Endothelial cell of umbilical vein (primary cell): ENCODE results near the gene MAP3K4. TPM values are rescaled to one million over a fixed set of nuclear protein-coding genes. Genes with fewer than 3 reads are reported as not detected.

ENCODE experiments used
- BruUV-seq: library from RNA; stranded (reverse); fragments of 400-500 nt; replicated peaks from 2 replicates; lab custom pipeline; 2021; lab: Mats Ljungman, UMichigan
- CTCF ChIA-PET: fragments of 300-600, 350-600 bp; sonication (Branson Sonifier 250); formaldehyde crosslinking; loops from one replicate; lab custom pipeline; 2021; ENCODE audit warnings: antibody characterized with exemption, inconsistent platforms; lab: Charles Lee
- POLR2A ChIA-PET: fragments of 300-600, 350-600 bp; sonication (Branson Sonifier 250); formaldehyde crosslinking; loops from one replicate; lab custom pipeline; 2021; ENCODE audit warnings: antibody characterized with exemption, inconsistent platforms; lab: Charles Lee
- DNase-seq: peaks from one replicate; pipeline ENCODE4 v3.0.0-alpha.2; 2011; ENCODE audit warnings: low read depth, low spot score
- FAIRE-seq: peaks from 2 replicates; lab custom pipeline; 2011; peaks lifted over from hg19 to GRCh38; lab: Jason Lieb, UNC
- H2AFZ ChIP-seq: 2 replicates; pipeline ENCODE4 v1.6.0; 2012; ENCODE audit warnings: low read depth, low read length, control low read depth, inconsistent platforms
- H3K27ac ChIP-seq: 2 replicates; pipeline ENCODE4 v1.5.1; 2011; ENCODE audit warnings: low read depth, mild to moderate bottlenecking, control low read depth, low read length, moderate library complexity; ENCODE audit not compliant: insufficient read depth
- H3K27me3 ChIP-seq, 2 experiments: 2 replicates each; pipeline versions ENCODE4 v1.6.0 to v1.6.1; 2011; ENCODE audit warnings: low read length in 2 of 2, mixed read lengths in 1 of 2; ENCODE audit not compliant: control insufficient read depth in 2 of 2, insufficient read depth in 2 of 2
- H3K36me3 ChIP-seq, 2 experiments: 2 replicates in 1 of 2; 3 replicates in 1 of 2; pipeline ENCODE4 v1.5.1; 2011; ENCODE audit warnings: low read length in 2 of 2, mild to moderate bottlenecking in 1 of 2, moderate library complexity in 1 of 2; ENCODE audit not compliant: control insufficient read depth in 2 of 2, insufficient read depth in 2 of 2; ENCODE audit errors: extremely low read depth in 1 of 2
- H3K4me1 ChIP-seq: 3 replicates; pipeline ENCODE4 v1.5.1; 2011; ENCODE audit warnings: mild to moderate bottlenecking, low read length; ENCODE audit not compliant: control insufficient read depth, insufficient read depth; ENCODE audit errors: extremely low read depth
- H3K4me2 ChIP-seq: 2 replicates; pipeline ENCODE4 v1.6.1; 2011; ENCODE audit warnings: low read length, control low read depth, mixed read lengths; ENCODE audit not compliant: insufficient read depth
- H3K4me3 ChIP-seq, 3 experiments: fragments of 200-600 bp in 1 of 3; sonication (generic), shearing (Covaris generic) in 1 of 3; replicated peaks in 1 of 3; 2 replicates each; pipeline ENCODE4 v1.5.1; 2011 to 2016; ENCODE audit warnings: control low read depth in 3 of 3, low read length in 3 of 3, mild to moderate bottlenecking in 2 of 3, inconsistent platforms in 1 of 3, low read depth in 1 of 3, moderate library complexity in 1 of 3; ENCODE audit not compliant: insufficient read depth in 1 of 3
- H3K79me2 ChIP-seq: 2 replicates; pipeline ENCODE4 v1.6.0; 2012; ENCODE audit warnings: low read length, inconsistent platforms; ENCODE audit not compliant: control insufficient read depth, insufficient read depth
- H3K9ac ChIP-seq: replicated peaks from 2 replicates; pipeline ENCODE3; 2011; ENCODE audit warnings: low read length, control low read depth; ENCODE audit not compliant: insufficient read depth; ENCODE audit errors: extremely low read depth
- H3K9me1 ChIP-seq: replicated peaks from 3 replicates; pipeline ENCODE4 v1.6.0; 2011; ENCODE audit warnings: mild to moderate bottlenecking, low read length; ENCODE audit not compliant: control insufficient read depth, insufficient read depth; ENCODE audit errors: extremely low read depth
- H3K9me3 ChIP-seq: replicated peaks from 2 replicates; pipeline ENCODE4 v1.5.1; 2012; ENCODE audit warnings: low read length, inconsistent platforms; ENCODE audit not compliant: control insufficient read depth, insufficient read depth
- H4K20me1 ChIP-seq: replicated peaks from 2 replicates; pipeline ENCODE3; 2011; ENCODE audit warnings: mild to moderate bottlenecking, low read length; ENCODE audit not compliant: control insufficient read depth, insufficient read depth; ENCODE audit errors: extremely low read depth
- EZH2 ChIP-seq: IDR thresholded peaks from 2 replicates; pipeline ENCODE4 v1.6.1; 2012; ENCODE audit warnings: borderline replicate concordance, low read depth, mild to moderate bottlenecking, moderate library complexity, low read length, inconsistent platforms; ENCODE audit not compliant: severe bottlenecking
- FOS ChIP-seq: IDR thresholded peaks from 2 replicates; pipeline ENCODE4 v1.6.1; 2011; ENCODE audit warnings: mild to moderate bottlenecking, low read length, moderate library complexity, borderline replicate concordance; ENCODE audit not compliant: insufficient read depth
- GATA2 ChIP-seq: IDR thresholded peaks from 2 replicates; pipeline ENCODE4 v1.7.0; 2011; ENCODE audit warnings: low read depth, mild to moderate bottlenecking, moderate library complexity, mixed read lengths, low read length; ENCODE audit not compliant: insufficient read length, insufficient read depth
- JUN ChIP-seq: IDR thresholded peaks from 2 replicates; pipeline ENCODE4 v1.6.1; 2011; ENCODE audit warnings: borderline replicate concordance, low read depth; ENCODE audit not compliant: insufficient read length, insufficient read depth
- MAX ChIP-seq: IDR thresholded peaks from 2 replicates; pipeline ENCODE4 v1.6.1; 2011; ENCODE audit not compliant: insufficient read depth, insufficient read length
- MYC ChIP-seq: IDR thresholded peaks from one replicate; pipeline ENCODE4 v1.6.1; 2011; ENCODE audit warnings: mild to moderate bottlenecking, low read depth, low read length
- POLR2A ChIP-seq: IDR thresholded peaks from 2 replicates; pipeline ENCODE4 v1.6.1; 2012; ENCODE audit warnings: low read depth, mild to moderate bottlenecking, control low read depth, low read length
- POLR2AphosphoS5 ChIP-seq: IDR thresholded peaks from 2 replicates; pipeline ENCODE4 v1.6.1; 2012; ENCODE audit warnings: low read depth, mild to moderate bottlenecking, control low read depth, low read length, moderate library complexity; ENCODE audit not compliant: insufficient read depth
- dilution Hi-C: fragments of 300-500 bp; cut with MboI; formaldehyde crosslinking; loops from one replicate; pipeline ENCODE4 v1.15.0; 2019; ENCODE audit warnings: low sequenced_read_pairs; ENCODE audit not compliant: extremely low pct_ligation_motif_present
- intact Hi-C: fragments of 100-400 bp; cut with micrococcal nuclease; formaldehyde crosslinking; loops from one replicate; pipeline ENCODE4 v1.10.0; 2022
- polyA plus RNA-seq, 4 experiments: library from polyadenylated mRNA; depleted of rRNA in 3 of 4; stranded (reverse) in 3 of 4; unstranded in 1 of 4; fragments of >200 nt; gene quantifications; 2 replicates each; pipeline versions ENCODE4 v1.2.1 to v1.2.3, GENCODE V29; 2011 to 2012; ENCODE audit warnings: missing spikeins in 1 of 4
- total RNA-seq: library from RNA; stranded (reverse); gene quantifications from 2 replicates; pipeline ENCODE4 v1.2.3, GENCODE V29; 2021
- TF ChIP-seq, protein P1 (sequence below), 2 donors: IDR thresholded peaks; 1 replicate in 1 of 2; 2 replicates in 1 of 2; pipeline ENCODE4 v1.5.1; 2011; ENCODE audit warnings: low read length in 2 of 2, mild to moderate bottlenecking in 2 of 2, moderate library complexity in 2 of 2, control low read depth in 1 of 2, inconsistent platforms in 1 of 2, low read depth in 1 of 2; ENCODE audit not compliant: insufficient read depth in 1 of 2; ENCODE audit errors: extremely low read depth in 1 of 2

MAP3K4 gene
- total and polyA plus RNA-seq, 2 donors (not counting 3 experiments of a cell fraction or from before 2014, with no cell fraction given), result 10.8 to 42.3 TPM

DNA sequence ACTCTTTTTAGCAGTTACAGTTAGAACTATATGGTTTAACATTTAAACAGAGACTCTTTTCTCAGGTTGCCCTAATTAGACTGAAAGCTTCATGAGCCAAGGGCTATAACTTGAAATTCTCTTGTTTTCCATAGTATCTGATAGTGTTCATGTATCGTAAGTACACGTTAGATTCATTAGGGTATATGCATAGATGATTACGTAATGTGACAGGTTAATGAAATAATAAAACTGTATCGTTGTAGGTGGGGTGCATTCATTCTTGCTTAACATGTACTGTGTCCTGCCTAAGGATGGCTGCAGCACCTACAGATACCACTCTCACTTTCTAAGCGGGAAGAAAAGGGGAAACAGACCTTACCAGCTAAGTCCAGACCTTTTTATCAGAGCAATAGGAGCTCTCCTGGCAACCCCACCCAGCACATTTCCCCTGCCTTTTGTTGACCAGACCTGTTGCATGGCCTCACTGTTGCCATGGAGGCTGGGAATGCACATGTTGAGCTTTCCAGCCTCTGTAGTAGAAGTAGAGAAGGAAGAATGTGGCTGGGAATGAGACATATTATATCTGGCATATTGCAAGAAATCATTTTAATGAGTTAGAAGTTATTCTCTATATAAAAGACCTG, 83.0 kb downstream of the MAP3K4 start:
- peaks cover 0 to 5% of the 10 kb centered on the region in 2 experiments for H3K36me3 ChIP-seq
- TF ChIP-seq GATA2 (no peak), EZH2 (no peak)
- TF ChIP-seq, protein P1, sequence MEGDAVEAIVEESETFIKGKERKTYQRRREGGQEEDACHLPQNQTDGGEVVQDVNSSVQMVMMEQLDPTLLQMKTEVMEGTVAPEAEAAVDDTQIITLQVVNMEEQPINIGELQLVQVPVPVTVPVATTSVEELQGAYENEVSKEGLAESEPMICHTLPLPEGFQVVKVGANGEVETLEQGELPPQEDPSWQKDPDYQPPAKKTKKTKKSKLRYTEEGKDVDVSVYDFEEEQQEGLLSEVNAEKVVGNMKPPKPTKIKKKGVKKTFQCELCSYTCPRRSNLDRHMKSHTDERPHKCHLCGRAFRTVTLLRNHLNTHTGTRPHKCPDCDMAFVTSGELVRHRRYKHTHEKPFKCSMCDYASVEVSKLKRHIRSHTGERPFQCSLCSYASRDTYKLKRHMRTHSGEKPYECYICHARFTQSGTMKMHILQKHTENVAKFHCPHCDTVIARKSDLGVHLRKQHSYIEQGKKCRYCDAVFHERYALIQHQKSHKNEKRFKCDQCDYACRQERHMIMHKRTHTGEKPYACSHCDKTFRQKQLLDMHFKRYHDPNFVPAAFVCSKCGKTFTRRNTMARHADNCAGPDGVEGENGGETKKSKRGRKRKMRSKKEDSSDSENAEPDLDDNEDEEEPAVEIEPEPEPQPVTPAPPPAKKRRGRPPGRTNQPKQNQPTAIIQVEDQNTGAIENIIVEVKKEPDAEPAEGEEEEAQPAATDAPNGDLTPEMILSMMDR (IDR thresholded peaks at IDR 0.05; ENCODE audit: extremely low read depth in 1 of 2, insufficient read depth in 1 of 2, low read depth in 1 of 2, low read length in 2 of 2), result no peak
- FAIRE-seq, result no peak
- ChIA-PET CTCF (interaction anchor here (0.9 kb wide), 1 partner anchor 296 kb away, joined by 3 read pairs; no protein-coding TSS in a partner anchor), POLR2A (no interaction called here)
- no peaks in the 10 kb centered on the region for H3K79me2 ChIP-seq
- H3K4me1 ChIP-seq, result no peaks in the 10 kb centered on the region
- no peaks in the 10 kb centered on the region for H3K9me1 ChIP-seq
- H3K4me2 ChIP-seq, result no peak overlapping the region
- no peaks in the 10 kb centered on the region for H3K27me3 ChIP-seq
- no peak overlapping the region for H3K4me3 ChIP-seq
- intact Hi-C loops, result no loop called here
- no peak overlapping the region for H3K27ac ChIP-seq
- no peaks in the 10 kb centered on the region for H3K9me3 ChIP-seq
- DNase-seq, result no peak
- BruUV-seq, result no TSS peak
- H4K20me1 ChIP-seq, result no peaks in the 10 kb centered on the region
- H3K9ac ChIP-seq, result no peak overlapping the region
- H2AFZ ChIP-seq, result no peak overlapping the region
- dilution Hi-C loops, result no loop called here

- no peak overlapping the region for H3K9ac ChIP-seq
- no peaks in the 10 kb centered on the region for H3K79me2 ChIP-seq
- dilution Hi-C loops (no loop called here), intact Hi-C loops (no loop called here)
- DNase-seq (no peak), FAIRE-seq (no peak)
- POLR2A ChIA-PET, result no interaction called here
- no peak overlapping the region for H2AFZ ChIP-seq
- no peaks in the 10 kb centered on the region for H3K9me3 ChIP-seq
- H3K36me3 ChIP-seq, result peaks cover 0 to 5% of the 10 kb centered on the region in 2 experiments
- H4K20me1 ChIP-seq, result no peaks in the 10 kb centered on the region
- no peaks in the 10 kb centered on the region for H3K4me1 ChIP-seq
- no peaks in the 10 kb centered on the region for H3K9me1 ChIP-seq
- H3K4me2 ChIP-seq, result no peak overlapping the region
- no TSS peak for BruUV-seq
- no peak overlapping the region for H3K27ac ChIP-seq
- no peak overlapping the region for H3K4me3 ChIP-seq
- H3K27me3 ChIP-seq, result no peaks in the 10 kb centered on the region
- TF ChIP-seq JUN, result no peak
- TF ChIP-seq, protein P1 (IDR thresholded peaks at IDR 0.05; ENCODE audit: extremely low read depth in 1 of 2, insufficient read depth in 1 of 2, low read depth in 1 of 2, low read length in 2 of 2), result no peak
- no peak for TF ChIP-seq POLR2A
- no peak for TF ChIP-seq EZH2
- no peak for TF ChIP-seq FOS
- no peak for TF ChIP-seq MAX
- no peak for TF ChIP-seq MYC
- TF ChIP-seq GATA2, result no peak
- TF ChIP-seq POLR2AphosphoS5, result no peak
- CTCF ChIA-PET, result interaction anchor here (0.8 to 1.5 kb wide), 4 partner anchors 8 to 295 kb away, joined by 3 to 5 read pairs (median 4); no protein-coding TSS in a partner anchor
Measured at GRCh38 chr6:161076181-161076677, 84.7 kb downstream of the MAP3K4 start.
